ENCODE results near the gene SDK1.
"Not testable (repeated sequence)": the region's sequence is repeated elsewhere in the genome, so short reads cannot be mapped to it uniquely, and the experiment has no call there.

The SDK1 gene

DNA sequence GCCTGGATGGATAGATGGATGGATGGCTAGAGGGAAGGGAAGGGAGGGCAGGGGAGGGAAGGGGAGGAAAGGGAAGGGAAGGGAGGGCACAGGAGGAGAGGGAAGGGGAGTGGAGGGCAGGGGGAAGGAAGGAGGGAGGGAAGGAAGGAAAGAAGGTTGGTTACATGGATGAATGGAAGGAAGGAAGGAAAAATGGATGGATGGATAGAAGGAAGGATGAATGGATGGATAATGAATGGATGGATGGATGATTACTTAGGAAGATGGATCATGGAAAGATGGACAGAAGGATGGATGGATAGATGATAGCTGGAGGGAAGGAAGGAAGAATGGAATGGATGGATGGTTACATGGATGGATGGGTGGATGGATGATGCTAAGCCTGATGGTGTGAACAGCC, 929.3 kb downstream of the SDK1 start:
- Histone ChIP-seq H3K36me3 (ENCODE audit: control insufficient read depth, insufficient read depth, low read length) (no peaks in the 10 kb centered on the region), H3K27ac (ENCODE audit: insufficient read depth, low read length, poor library complexity, severe bottlenecking) (no peak overlapping the region), H3K9me3 (ENCODE audit: control insufficient read depth, low read length) (no peaks in the 10 kb centered on the region), H3K4me1 (ENCODE audit: control insufficient read depth, insufficient read depth, low read length, poor library complexity, severe bottlenecking) (no peaks in the 10 kb centered on the region), H3K27me3 (replicated peaks; ENCODE audit: control insufficient read depth, insufficient read depth, low read length, poor library complexity, severe bottlenecking) (no peaks in the 10 kb centered on the region), H3K4me3 (ENCODE audit: insufficient read depth, low read depth, low read length, poor library complexity, severe bottlenecking) (no peak overlapping the region)
- no peak for DNase-seq

DNA sequence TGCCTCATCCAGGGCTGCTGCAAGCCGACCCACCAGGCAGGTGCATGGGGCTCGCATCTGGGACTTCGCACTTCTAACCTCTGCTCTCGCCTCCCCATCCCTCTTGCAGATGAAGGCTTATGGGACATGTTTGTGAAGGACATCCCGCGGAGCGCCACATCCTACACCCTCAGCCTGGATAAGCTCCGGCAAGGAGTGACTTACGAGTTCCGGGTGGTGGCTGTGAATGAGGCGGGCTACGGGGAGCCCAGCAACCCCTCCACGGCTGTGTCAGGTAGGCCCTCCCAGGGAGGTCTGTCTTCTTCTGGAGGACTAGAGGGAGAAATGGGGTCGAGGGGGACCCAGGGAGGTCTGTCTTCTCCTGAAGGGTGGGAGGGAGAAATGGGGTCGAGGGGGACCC, 932.1 kb downstream of the SDK1 start:
- DNase-seq: no peak
- no peaks in the 10 kb centered on the region for H3K4me1 ChIP-seq (ENCODE audit: control insufficient read depth, insufficient read depth, low read length, poor library complexity, severe bottlenecking)
- H3K36me3 ChIP-seq (ENCODE audit: control insufficient read depth, insufficient read depth, low read length): no peaks in the 10 kb centered on the region
- H3K4me3 ChIP-seq (ENCODE audit: insufficient read depth, low read depth, low read length, poor library complexity, severe bottlenecking): no peak overlapping the region
- no peaks in the 10 kb centered on the region for H3K9me3 ChIP-seq (ENCODE audit: control insufficient read depth, low read length)
- H3K27me3 ChIP-seq (replicated peaks; ENCODE audit: control insufficient read depth, insufficient read depth, low read length, poor library complexity, severe bottlenecking): no peaks in the 10 kb centered on the region
- H3K27ac ChIP-seq (ENCODE audit: insufficient read depth, low read length, poor library complexity, severe bottlenecking): no peak overlapping the region

DNA sequence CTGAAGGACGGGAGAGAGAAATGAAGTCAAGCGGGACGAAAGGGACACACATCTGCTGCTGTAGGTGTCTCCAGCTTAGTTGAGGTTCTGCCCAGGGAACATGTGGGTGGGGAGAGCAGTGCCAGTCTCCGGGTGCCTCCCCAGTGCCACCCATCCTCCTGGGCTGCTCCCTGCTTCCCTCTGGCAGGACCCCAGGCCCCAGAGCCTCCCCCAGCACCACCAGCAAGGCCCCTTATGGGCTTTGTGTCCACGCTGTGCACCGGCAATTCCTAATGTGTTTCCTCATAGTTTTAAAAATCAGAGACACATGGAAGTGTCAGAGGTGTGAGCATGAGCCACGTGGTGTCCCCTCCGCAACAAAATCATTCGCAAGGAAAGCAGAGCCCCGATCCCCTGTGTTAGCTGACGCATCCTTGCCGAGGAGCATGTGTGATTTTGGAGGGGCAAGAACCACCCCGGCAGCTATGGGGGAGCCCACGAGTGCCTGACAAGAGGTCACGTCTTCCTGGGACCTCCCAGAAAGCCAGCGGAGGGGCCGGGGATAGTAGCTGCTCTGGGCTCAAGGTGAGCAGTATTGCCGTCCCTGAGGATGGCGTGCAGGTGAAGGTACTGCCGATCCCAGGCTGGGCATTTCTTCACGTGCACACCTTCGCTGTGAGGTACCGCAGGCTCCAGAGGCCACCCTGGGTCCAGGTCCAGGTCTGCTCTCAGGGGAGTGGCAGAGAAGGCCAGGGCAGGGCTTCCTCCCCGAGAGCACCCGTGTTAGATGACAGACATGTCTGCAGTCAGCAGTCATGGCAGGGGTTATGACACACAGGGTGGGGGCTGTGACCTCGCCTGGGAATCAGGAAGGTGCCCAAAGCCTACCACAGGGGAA, 932.8 kb downstream of the SDK1 start:
- Histone ChIP-seq H3K9me3 (ENCODE audit: control insufficient read depth, low read length) (no peaks in the 10 kb centered on the region), H3K27me3 (replicated peaks; ENCODE audit: control insufficient read depth, insufficient read depth, low read length, poor library complexity, severe bottlenecking) (no peaks in the 10 kb centered on the region), H3K27ac (ENCODE audit: insufficient read depth, low read length, poor library complexity, severe bottlenecking) (no peak overlapping the region), H3K4me3 (ENCODE audit: insufficient read depth, low read depth, low read length, poor library complexity, severe bottlenecking) (no peak overlapping the region), H3K36me3 (ENCODE audit: control insufficient read depth, insufficient read depth, low read length) (no peaks in the 10 kb centered on the region), H3K4me1 (ENCODE audit: control insufficient read depth, insufficient read depth, low read length, poor library complexity, severe bottlenecking) (no peaks in the 10 kb centered on the region)
- DNase-seq: no peak

DNA sequence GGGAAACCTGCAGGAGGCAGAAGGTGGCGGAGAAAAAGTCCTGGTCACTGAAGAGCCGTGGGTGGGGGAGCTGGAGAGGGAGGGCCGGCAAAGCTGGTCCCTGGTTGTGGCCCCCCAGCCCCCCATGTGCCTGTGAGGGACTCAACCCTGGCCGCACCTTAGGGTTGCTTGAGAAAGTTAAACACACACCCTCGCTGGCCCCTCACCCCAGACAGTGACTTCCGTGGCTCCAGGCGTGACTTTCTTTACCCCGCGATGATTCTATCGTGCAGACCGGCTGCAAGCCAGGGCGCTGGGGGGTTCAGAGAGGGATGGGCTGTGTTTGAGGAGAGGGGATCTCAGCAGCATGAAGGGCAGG, 933.4 kb downstream of the SDK1 start:
- Histone ChIP-seq H3K27ac (ENCODE audit: insufficient read depth, low read length, poor library complexity, severe bottlenecking) (no peak overlapping the region), H3K36me3 (ENCODE audit: control insufficient read depth, insufficient read depth, low read length) (no peaks in the 10 kb centered on the region), H3K4me1 (ENCODE audit: control insufficient read depth, insufficient read depth, low read length, poor library complexity, severe bottlenecking) (no peaks in the 10 kb centered on the region), H3K27me3 (replicated peaks; ENCODE audit: control insufficient read depth, insufficient read depth, low read length, poor library complexity, severe bottlenecking) (no peaks in the 10 kb centered on the region), H3K9me3 (ENCODE audit: control insufficient read depth, low read length) (no peaks in the 10 kb centered on the region), H3K4me3 (ENCODE audit: insufficient read depth, low read depth, low read length, poor library complexity, severe bottlenecking) (no peak overlapping the region)
- no peak for DNase-seq

DNA sequence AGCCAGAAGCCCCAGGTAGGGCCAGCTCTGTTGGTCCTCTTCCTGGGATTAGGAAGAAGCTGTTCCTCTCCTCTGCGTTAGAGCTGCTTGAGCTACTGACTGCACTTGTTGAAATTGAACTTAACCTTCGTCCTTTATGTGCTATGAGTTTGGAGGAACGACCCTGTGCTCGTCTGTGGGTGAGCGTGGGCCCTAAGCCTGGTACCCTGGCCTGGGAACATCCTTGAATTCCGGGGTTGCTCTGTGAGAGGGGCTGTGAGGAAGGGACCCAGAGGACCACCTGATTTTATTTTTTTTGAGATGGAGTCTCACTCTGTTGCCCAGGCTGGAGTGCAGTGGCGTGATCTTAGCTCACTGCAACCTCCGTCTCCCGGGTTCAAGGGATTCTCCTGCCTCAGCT, 933.8 kb downstream of the SDK1 start:
- Histone ChIP-seq H3K27me3 (replicated peaks; ENCODE audit: control insufficient read depth, insufficient read depth, low read length, poor library complexity, severe bottlenecking) (no peaks in the 10 kb centered on the region), H3K4me3 (ENCODE audit: insufficient read depth, low read depth, low read length, poor library complexity, severe bottlenecking) (no peak overlapping the region), H3K4me1 (ENCODE audit: control insufficient read depth, insufficient read depth, low read length, poor library complexity, severe bottlenecking) (no peaks in the 10 kb centered on the region), H3K27ac (ENCODE audit: insufficient read depth, low read length, poor library complexity, severe bottlenecking) (no peak overlapping the region), H3K9me3 (ENCODE audit: control insufficient read depth, low read length) (no peaks in the 10 kb centered on the region), H3K36me3 (ENCODE audit: control insufficient read depth, insufficient read depth, low read length) (no peaks in the 10 kb centered on the region)
- no peak for DNase-seq

DNA sequence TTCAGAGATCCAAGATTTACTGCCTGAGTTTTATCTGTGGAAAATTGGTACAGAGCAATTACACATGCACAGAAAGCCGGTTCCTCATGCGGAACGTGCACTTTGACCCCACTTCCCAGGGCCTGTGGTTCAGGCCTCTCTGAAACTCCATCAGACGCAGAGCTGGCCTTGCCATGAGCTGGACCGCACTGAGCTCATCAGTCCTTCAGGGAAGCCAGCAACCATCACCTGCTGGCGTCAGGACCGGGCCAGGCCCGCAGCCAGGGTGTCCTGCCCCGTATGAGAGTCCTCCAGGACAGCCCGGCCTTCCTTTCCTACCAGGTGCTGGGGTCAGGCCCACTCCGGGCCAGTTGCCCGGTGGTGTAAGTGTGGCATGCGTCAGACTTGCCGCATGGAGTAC, 934.5 kb downstream of the SDK1 start:
- Histone ChIP-seq H3K36me3 (ENCODE audit: control insufficient read depth, insufficient read depth, low read length) (no peaks in the 10 kb centered on the region), H3K4me1 (ENCODE audit: control insufficient read depth, insufficient read depth, low read length, poor library complexity, severe bottlenecking) (no peaks in the 10 kb centered on the region), H3K27me3 (replicated peaks; ENCODE audit: control insufficient read depth, insufficient read depth, low read length, poor library complexity, severe bottlenecking) (no peaks in the 10 kb centered on the region), H3K27ac (ENCODE audit: insufficient read depth, low read length, poor library complexity, severe bottlenecking) (no peak overlapping the region), H3K4me3 (ENCODE audit: insufficient read depth, low read depth, low read length, poor library complexity, severe bottlenecking) (no peak overlapping the region), H3K9me3 (ENCODE audit: control insufficient read depth, low read length) (no peaks in the 10 kb centered on the region)
- DNase-seq: no peak

DNA sequence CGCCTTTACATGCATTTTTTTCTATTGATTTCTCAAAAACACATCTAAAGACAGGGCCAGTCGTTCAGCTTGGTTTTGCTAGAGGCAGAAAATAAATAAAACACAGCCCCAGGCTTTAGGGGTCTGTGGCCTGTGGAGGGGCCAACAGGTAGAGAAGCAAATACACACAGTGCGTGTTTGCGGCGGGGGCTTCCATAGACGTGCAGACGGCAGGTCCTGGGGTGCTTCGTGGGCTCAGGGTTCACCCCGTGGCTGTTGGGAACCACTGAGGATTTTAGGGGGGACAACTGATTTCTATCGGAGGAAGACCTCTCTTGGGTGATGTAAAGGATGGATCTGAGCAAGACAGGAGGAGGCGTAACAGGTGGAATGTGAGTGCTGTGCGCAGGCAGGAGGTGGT, 935.3 kb downstream of the SDK1 start:
- H3K27me3 ChIP-seq (replicated peaks; ENCODE audit: control insufficient read depth, insufficient read depth, low read length, poor library complexity, severe bottlenecking): no peaks in the 10 kb centered on the region
- H3K36me3 ChIP-seq (ENCODE audit: control insufficient read depth, insufficient read depth, low read length): no peaks in the 10 kb centered on the region
- no peak overlapping the region for H3K27ac ChIP-seq (ENCODE audit: insufficient read depth, low read length, poor library complexity, severe bottlenecking)
- no peak overlapping the region for H3K4me3 ChIP-seq (ENCODE audit: insufficient read depth, low read depth, low read length, poor library complexity, severe bottlenecking)
- no peaks in the 10 kb centered on the region for H3K4me1 ChIP-seq (ENCODE audit: control insufficient read depth, insufficient read depth, low read length, poor library complexity, severe bottlenecking)
- H3K9me3 ChIP-seq (ENCODE audit: control insufficient read depth, low read length): no peaks in the 10 kb centered on the region
- DNase-seq: no peak

DNA sequence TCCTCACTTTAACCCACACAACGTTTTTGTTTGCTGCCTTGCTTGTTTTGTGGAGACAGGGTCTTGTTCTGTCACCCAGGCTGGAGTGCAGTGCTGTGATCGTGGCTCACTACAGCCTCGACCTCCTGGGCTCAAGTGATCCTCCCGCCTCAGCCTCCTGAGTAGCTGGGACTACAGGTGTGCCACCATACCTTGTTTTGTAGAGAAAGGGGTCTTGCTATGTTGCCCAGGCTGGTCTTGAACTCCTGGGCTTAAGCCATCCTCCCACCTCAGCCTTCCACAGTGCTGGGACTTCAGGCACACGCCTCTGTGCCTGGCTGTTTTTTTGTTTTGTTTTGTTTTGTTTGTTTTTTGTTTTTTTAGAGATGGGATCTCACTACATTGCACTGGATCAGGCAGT, 935.8 kb downstream of the SDK1 start:
- DNase-seq; H3K4me1 ChIP-seq (ENCODE audit: control insufficient read depth, insufficient read depth, low read length, poor library complexity, severe bottlenecking); H3K4me3 ChIP-seq (ENCODE audit: insufficient read depth, low read depth, low read length, poor library complexity, severe bottlenecking); H3K36me3 ChIP-seq (ENCODE audit: control insufficient read depth, insufficient read depth, low read length); H3K27ac ChIP-seq (ENCODE audit: insufficient read depth, low read length, poor library complexity, severe bottlenecking); H3K27me3 ChIP-seq (replicated peaks; ENCODE audit: control insufficient read depth, insufficient read depth, low read length, poor library complexity, severe bottlenecking); H3K9me3 ChIP-seq (ENCODE audit: control insufficient read depth, low read length): not testable (repeated sequence)

DNA sequence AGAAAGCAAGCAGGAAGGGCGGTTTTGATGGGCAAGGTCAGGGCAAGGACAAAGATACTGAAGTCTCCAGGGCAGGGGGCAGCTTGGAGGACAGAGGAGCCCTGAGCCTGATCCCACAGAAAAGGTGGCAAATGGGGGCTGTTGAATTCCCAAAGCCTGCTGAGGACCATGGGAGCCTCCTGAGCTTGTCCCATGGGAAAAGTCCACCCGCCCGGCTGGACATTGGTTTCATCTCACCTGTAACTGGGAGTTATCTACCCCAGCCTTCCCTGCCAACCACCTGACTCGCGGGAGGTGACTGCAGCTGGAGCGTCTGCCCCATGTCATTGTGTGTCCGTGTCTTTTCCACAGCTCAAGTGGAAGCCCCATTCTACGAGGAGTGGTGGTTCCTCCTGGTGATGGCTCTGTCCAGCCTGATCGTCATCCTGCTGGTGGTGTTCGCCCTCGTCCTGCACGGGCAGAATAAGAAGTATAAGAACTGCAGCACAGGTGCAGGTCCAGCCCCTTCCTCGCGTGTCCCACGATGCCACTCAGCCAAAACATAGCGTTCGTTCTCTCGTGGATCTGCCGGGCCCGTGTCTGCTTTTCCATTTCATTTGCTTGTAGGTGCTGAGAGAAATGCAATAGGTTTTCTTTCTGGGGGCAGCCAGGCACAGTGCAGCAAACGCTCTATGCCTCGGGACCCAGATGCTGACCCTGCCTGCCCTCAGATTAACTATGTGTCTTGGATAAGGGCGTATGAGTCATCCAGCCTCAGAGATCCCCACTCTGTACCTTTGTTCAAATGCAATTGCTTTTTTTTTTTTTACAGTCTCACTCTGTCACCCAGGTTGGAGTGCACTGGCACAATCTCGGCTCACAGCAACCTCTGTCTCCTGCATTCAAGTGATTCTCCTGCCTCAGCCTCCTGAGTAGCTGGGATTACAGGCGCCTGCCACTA, 936.5 kb downstream of the SDK1 start:
- Histone ChIP-seq H3K4me1 (ENCODE audit: control insufficient read depth, insufficient read depth, low read length, poor library complexity, severe bottlenecking) (no peaks in the 10 kb centered on the region), H3K9me3 (ENCODE audit: control insufficient read depth, low read length) (no peaks in the 10 kb centered on the region), H3K27me3 (replicated peaks; ENCODE audit: control insufficient read depth, insufficient read depth, low read length, poor library complexity, severe bottlenecking) (no peaks in the 10 kb centered on the region), H3K27ac (ENCODE audit: insufficient read depth, low read length, poor library complexity, severe bottlenecking) (no peak overlapping the region), H3K4me3 (ENCODE audit: insufficient read depth, low read depth, low read length, poor library complexity, severe bottlenecking) (no peak overlapping the region), H3K36me3 (ENCODE audit: control insufficient read depth, insufficient read depth, low read length) (no peaks in the 10 kb centered on the region)
- DNase-seq: no peak

DNA sequence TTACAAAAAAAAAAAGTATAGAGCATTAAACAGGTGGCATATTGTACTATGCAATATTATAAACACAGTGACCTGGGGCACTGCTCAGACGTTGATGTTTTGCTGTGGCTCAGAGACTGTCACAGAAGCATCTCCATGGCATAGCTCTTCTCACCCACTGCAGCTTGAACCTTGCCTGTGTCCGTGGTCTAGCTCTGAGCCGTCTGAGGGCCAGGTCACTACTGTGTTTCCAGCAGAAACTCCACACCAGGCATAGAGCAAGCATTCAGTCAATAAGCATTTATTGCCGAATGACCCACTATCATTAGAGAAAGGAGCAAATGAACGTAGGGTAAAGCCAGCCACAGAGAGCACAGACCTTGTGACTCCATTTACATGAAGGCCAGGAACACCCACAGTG, 937.8 kb downstream of the SDK1 start:
- Histone ChIP-seq H3K4me1 (ENCODE audit: control insufficient read depth, insufficient read depth, low read length, poor library complexity, severe bottlenecking) (no peaks in the 10 kb centered on the region), H3K27me3 (replicated peaks; ENCODE audit: control insufficient read depth, insufficient read depth, low read length, poor library complexity, severe bottlenecking) (no peaks in the 10 kb centered on the region), H3K9me3 (ENCODE audit: control insufficient read depth, low read length) (no peaks in the 10 kb centered on the region), H3K36me3 (ENCODE audit: control insufficient read depth, insufficient read depth, low read length) (no peaks in the 10 kb centered on the region), H3K27ac (ENCODE audit: insufficient read depth, low read length, poor library complexity, severe bottlenecking) (no peak overlapping the region), H3K4me3 (ENCODE audit: insufficient read depth, low read depth, low read length, poor library complexity, severe bottlenecking) (no peak overlapping the region)
- DNase-seq: no peak

Measured in effector memory CD4-positive, alpha-beta T cell (primary cell).